Right forelimb (tissue), 1 donor: ENCODE data around the gene SMIM24.

Source experiments
- DNase-seq: peaks from one replicate; pipeline ENCODE4 v3.0.0-alpha.2; 2018

Gene SMIM24

DNA sequence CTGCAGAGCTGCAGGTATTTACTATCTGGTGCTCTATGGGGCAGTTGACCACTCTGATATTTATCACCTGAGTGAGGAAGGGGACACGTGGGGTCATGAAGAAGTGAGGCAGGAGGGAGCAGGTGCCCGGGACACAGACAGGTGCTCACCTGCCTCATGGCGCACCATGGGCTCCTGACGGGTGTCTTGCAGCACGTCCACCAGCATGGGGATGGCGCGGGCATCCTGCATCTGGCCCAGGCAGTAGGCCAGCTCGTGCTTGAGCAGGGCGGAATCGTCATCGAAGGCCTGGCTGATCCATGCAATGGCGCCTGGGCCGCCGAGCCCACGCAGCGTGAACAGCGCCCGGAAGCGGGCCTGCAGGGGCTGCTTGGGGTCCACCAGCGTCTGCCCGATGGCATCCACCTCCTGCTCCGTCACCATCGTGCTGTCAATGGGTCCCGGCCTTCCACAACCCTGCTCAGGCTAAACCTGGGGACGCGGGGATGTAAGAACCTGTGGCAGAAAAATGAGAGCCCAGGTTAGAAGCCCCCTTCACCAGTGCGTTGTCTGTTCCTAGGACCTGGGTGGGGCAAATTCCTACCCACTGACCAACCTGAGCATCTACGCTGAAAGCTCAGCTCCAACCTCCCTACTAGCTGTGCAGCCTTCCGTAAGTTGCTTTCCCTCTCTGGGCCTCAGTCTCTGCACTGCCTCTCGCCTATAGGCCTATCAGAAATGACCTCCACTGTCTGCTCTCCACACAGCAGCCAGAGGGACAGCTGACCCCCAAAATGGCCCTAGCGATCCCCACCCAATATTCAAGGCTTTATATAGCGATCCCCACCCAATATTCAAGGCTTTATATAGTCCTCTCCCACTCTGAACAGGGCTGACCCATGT lies 16.3 kb upstream of the SMIM24 start:
- no peak for DNase-seq

DNA sequence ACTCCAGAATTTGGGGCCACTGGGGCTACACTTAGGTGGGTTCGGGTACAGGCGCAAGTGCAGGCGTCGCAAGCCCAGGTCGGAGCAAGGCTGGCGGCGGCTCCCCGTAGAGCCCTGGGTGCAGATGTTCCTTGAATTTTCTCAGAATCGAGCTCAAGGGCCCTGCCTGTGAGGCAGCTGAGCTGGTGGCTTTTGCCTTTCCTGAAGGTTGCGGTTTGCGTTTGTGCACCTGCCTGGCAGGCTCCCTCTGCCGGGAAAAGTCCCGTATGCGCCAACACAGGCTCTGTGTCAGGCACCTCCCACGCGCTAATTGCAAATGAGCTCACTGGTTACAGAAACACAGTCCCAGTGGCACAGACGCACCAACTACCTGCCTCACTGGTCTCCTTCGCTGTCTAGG lies 14.2 kb upstream of the SMIM24 start:
- DNase-seq: no peak

DNA sequence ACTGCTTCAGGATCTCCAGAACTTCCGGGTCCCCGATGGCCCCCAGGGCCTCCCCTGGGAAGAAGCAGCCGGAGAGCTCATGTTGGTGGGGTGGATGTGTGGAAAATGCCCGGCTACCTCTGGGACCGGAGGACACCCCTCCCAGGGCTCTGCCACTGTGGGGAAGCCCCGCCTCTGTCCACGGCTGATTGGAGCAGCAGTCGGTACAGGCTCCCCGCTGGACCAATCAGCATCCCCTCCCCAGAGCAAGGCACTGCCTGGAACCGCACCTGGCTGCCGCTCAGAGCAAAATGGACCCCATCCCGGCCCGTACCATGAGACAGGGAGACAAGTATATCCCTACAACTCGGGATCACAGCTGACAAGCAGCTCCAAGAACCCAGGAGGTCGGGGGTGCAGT lies 13.7 kb upstream of the SMIM24 start:
- no peak for DNase-seq

DNA sequence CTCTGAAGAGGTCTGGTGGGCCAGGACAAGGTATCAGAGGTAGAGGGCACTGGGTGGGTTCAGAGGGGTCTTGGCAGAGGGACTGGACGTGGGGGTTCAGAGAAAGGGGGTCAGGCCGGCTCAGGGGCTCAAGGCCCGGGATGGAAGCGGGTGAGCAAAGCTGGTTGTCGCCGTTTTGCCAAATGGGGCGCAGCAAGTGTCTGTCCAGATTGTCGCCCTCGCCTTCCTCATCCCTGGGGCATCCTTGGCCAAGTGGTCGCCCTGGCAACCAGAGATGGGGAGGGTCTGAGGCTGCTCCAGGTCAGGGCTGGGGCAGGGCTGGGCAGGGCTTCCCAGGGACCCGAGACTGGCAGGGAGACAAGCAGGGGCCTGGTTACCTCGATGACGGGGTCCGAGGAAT lies 13.3 kb upstream of the SMIM24 start:
- DNase-seq: no peak

DNA sequence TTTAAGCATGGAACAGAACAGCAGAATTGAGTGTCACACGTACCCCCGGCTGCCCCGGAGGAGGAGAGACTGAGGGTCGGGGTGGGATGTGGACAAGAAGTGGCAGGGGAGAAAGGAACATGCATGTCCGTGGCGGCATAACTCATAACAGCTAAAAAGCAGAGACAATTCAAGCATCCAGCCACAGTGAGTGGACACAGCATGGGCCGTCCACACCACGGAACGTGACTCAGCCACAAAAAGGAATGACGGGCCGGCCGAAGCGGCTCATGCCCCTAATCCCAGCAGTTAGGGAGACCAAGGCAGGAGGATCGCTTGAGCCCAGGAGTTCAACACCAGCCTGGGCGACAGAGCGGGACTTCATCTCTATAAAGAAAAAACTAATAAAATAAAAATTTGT lies 12.6 kb upstream of the SMIM24 start:
- DNase-seq: no peak

DNA sequence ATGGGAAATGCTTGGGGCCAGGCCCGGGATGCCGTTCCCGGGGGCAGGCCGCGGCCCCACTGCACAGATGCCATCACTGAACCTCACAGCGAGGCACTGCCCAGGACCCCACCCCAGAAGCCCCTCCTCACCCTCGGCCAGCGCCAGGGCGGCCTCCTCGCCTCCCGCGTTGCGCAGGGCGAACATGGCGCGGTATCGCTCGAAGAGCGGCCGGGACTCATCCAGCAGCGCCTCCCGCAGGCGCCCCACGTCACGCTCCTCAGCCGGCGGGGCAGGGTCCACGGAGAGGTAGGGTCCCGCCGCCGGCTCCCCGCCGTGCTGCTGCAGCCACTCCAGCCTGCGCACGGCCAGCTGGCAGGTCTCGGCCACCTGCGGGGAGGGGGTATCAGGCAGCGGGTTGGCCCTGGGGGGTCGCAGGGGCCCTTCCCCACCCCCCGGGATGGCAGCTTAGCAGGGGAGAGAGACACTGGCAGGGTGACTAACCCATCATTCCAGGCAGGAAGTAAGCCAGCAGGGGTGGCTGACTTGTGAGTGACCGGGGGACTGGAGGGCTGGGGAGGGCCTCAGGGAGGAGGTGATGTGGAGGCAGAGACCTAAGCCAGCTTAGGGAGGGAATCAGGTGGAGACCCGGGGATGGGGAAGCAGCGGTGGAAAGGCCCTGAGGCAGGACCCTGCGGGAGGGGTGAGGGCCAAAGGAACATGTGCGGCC lies 12.0 kb upstream of the SMIM24 start:
- no peak for DNase-seq

DNA sequence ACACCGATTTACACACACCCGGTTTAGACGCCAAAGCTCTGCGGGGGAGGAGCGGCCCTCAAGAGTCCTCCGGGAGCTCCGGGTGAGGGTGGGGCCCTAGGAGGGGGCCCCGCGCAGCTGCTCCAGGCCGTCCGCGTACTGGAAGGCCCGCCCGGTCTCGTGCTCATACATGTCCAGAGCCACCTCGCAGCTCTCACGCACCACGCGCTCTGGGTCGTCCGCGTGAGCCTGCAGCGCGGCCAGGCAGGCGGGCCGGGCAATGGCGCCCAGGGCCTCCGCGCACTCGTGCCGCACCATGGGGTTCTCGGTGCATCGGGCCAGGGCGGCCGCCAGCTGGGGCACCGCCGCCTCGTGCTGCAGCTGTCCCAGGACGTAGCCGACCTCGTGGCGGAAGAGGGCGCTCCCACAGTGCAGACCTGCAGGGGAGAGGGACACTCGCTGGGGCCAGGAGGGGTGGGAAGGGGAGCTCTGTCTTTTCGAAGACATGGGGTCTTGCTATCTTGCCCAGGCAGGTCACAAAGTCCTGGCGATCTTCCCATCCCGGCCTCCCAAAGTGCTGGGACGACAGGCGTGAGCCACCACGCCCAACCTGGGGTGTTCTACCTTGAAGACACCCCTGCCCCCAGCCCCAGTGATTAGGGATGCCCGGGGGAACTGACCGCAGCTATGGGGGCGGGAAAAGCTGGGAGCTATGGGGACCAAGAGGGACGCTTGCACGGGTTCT lies 11.2 kb upstream of the SMIM24 start:
- no peak for DNase-seq

DNA sequence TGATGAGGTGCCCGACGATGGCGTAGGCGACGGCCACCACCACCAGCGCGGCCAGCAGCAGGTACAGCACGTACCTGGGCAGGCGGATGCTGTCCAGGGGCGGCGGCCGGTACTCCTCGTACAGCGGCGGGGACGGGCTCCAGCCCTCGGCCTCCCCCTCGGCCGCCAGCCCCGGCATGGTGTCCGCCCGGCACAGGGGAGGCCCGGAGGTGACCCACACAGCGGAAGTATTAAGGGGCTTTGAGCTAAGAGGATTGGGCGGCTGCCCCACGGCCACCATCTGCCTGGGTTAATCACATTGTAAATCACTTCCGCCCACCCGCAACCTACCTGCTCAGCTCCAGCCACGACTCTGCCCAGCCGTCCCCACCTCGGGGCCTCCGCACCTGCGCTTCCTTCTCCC lies 2.9 kb upstream of the SMIM24 start, which contains the start of gene SMIM44:
TSS of gene SMIM44 (minus strand) at position 216 of the 403 bp plus-strand sequence. CDS start at position 178, 38 bp downstream.
- DNase-seq: no peak

DNA sequence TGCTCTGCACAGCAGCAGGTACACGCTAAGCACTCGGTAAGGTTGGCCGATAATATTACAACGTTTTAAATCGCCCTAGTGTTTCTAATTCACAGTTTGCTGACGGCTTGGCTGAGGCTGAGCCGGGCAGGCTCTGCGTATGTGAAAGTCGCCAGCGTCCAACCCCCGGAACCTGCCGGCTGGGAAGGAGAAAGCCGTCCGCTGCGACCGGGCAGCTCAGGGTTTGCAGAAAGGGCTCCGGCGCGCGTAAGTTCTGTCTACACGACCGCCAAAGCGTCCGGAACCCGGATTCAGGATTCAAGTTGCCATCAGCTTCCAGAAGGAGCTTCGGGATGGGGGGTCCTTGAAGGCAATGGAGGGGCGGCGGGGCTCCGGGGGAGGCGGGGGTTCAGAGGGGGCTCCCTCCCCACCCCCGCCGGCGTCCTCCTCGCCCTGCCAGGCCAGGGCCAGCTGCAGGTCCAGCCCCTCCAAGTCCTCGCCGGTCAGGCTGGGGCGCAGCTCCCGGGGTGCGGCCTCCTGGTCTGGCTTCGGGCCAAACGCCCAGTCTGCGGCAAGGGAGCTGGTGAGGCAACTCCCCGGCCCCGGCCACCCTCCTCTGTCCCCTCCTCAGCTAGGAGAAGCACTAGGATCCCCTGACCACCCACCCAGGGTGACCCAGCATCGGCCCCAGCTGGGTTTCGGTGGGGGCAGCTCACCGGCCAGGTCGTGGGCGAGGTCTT lies 2.3 kb upstream of the SMIM24 start:
- no peak for DNase-seq

DNA sequence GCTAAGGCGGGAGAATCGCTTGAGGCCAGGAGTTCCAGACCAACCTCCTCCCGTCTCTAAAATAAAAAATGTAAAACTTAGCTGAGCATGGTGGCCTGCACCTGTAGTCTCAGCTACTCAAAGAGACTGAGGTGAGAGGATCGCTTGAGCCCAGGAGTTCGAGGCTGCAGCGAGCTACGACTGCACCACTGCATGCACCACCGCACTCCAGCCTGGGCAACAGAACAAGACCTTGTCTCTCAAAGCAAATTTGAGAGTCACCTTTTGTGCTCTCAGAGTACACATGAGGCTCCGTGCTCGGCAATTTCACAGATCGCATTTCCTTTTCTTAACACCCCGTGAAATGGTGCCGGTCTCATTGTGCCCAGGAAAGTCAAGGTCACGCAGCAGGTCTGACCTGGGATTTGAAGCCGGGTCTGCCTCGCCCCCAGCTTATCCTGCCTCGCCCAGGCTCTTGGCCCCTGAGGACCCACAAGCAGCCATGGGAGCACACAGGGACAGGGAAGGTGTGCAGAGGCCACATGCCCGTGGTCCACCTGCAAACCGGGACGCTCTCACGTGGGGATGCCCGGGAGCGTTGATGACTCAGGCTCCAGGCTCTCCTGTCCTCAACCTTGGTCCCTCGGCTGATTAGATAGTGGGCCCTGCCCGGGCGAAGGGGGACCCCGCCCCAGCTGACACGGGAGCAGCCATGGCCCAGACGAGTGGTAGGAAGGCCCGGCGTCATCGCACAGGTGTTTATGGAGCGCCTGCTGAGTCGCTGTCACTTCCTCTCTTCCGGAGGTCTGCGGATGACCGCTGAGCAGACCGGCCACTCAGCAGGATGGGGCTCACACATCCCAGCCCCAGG lies 1.1 kb upstream of the SMIM24 start:
- no peak for DNase-seq

DNA sequence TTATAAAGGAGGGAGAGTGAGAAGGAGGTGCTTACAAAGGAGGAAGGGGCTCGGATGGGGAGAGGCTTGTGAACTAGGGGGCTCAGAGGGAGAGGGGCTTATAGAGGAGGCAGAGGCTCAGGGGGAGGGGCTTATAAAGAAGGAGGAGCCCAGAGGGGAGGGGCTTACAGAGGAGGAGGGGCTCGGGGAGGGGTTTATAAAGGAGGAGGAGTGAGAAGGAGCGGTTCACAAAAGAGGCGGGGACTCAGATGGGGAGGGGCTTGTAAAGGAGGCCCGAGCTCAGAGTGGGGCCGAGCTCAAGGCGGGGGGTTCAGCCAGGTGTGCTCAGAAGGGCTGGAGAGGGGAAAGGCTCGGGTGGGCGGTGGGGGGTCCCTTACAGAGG lies 500 bp downstream of the SMIM24 start:
- no peak for DNase-seq

DNA sequence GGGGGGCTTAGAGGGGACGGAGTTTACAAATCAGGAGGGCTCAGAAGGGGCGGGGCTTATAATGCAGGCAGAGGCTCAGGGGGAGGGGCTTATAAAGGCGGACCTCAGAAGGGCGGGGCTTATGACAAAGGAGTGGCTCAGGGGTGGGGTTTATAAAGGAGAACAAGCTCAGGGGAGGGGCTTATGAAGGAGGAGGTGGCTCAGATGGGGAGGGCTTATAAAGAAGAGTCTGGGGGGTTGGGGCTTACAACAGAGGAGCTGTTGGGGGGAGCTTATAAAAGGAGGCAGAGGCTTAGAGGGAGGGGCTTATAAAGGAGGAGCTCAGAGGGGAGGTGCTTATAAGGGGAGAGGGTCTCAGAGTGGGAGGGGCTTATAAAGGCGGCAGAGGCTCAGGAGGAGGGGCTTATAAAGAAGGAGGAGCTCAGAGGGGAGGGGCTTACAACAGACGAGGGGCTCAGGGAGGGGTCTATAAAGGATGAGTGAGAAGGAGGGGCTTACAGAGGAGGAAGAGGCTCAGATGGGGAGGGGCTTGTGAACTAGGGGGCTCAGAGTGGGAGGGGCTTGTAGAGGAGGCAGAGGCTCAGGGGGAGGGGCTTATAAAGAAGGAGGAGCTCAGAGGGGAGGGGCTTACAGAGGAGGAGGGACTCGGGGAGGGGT lies 1.0 kb downstream of the SMIM24 start:
- no peak for DNase-seq

DNA sequence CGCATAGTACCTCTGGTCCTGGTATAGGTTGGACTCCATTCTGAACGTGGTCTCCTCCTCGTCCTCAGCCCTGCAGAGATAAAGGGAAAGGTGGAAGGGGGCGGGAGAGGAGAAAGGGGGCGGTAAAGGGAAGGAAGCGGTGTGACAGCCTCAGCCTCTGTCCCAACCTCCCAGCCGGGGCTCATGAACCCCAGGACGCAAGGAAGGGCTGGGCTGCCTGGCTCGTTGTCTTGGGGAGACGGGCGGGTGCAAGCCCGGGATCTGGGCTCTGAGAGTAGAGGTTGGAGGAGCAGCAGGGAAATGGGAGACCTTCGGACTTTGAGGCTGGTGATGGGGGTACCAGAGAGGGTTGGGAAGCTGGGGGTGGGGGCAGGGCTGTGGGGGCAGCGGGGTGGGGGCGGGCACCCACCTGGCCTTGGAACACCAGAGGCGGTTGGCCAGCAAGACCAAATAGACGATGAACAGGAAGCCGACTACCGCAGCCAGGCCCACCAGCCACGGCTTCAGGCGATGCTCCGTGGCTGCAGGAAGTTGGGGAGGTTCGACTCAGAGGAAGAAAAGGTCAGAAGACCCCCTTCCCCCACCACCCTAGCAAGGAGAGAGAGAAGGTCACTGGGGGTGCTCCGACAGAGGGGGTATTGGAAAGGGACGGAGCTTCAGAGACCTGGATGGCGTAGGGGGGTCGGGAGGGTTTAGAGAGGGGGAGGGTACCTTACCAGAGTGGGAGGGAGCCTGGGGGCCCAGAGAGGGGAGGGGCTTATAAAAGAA lies 1.7 kb downstream of the SMIM24 start:
- no peak for DNase-seq

DNA sequence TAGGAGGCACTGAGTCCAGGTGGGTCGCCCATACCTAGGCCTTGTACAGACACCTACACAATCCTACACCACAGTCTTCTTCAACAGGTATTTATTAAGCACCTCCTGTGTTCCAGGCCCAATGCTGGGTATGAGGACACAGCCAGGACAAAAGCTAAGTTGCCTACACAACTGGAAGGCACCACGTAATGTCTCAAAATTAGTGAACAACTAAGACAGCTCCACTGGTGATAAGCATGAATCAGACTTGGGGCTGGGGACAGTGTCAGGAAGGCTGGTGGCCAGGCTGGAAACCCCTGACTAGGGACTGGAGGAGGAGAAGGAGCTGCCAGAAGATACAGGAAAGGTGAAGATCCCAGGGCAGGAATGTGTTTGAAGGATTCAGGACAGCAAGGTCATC lies 2.4 kb downstream of the SMIM24 start:
- DNase-seq: no peak

DNA sequence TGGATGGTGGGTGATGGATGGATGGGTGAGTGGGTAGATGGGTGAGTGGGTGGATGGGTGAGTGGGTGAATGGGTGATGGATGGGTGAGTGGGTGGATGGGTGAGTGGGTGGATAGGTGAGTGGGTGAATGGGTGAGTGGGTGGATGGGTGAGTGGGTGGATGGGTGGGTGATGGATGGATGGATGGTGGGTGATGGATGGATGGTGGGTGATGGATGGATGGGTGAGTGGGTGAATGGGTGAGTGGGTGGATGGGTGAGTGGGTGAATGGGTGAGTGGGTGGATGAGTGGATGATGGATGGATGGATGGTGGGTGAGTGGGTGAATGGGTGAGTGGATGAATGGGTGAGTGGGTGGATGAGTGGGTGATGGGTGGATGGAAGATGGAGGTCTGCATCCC lies 2.8 kb downstream of the SMIM24 start:
- no peak for DNase-seq

DNA sequence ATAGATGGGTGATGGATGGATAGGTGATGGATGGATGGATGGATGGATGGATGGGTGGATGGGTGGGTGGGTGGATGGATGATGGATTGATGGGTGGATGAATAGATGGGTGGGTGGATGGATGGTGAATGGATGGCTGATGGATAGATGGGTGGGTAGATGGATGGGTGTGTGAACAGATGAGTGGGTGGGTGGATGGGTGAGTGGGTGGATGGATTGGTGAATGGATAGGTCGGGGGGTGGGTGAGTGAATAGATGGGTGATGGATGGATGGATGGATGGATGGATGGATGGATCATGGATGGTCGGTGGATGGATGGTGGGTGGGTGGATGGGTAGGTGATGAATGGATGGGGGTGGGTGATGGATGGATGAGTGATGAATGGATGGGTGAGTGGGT lies 3.5 kb downstream of the SMIM24 start:
- no peak for DNase-seq

DNA sequence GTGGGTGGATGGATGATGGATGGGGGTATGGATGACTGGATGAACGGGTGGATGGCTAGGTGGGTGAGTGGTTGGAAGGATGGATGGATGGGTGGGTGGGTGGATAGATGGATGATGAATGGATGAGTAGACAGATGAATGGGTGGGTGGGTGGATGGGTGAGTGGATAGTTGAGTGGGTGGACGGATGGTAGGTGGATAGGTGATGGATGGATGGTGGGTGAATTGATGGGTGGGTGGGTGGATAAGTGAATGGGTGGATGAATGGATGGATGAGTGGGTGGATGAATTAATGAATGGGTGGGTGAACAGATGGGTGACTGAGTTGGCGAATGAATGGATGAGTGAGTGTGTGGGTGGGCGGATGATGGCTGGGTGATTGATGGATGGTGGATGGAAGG lies 4.9 kb downstream of the SMIM24 start:
- no peak for DNase-seq

DNA sequence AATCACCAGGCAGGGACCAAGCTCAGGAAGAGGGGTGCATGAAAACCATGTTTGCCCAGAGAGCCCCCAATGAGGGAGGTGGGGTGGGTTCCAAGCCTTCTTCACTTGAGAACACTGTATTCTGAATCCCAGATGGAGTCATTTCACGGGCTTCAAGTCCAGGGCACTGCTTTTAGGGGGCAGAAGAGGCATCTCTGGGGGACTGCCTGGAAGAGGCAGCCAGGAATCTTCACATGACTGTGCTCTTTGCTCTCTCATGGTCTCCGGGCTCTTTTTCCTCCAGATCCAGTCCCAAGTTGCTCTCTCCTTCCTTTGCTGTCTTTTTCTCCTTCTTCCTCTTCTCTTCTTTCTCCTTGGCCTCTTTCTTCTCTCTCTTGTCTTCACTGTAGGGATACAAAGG lies 5.7 kb downstream of the SMIM24 start:
- DNase-seq: no peak

DNA sequence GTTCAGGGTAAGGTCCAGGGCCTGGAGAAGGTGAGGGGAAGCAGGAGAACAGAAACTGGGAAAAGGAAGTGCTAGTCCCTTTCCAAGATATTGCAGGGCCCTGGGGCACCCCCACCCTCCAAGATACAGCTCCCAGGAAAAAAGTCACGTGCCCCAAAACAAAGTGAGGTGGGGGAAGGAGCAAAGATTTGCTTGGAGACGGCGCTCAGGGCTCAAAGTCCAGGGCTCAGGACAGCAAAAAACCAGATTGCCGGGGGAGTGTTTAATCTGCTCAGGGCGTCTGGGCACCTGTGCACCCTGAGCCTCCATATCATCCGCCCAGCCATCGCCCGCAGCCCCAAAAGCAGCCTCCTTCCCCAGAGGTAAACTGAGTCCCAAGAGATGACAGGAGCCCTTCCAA lies 6.3 kb downstream of the SMIM24 start:
- no peak for DNase-seq

DNA sequence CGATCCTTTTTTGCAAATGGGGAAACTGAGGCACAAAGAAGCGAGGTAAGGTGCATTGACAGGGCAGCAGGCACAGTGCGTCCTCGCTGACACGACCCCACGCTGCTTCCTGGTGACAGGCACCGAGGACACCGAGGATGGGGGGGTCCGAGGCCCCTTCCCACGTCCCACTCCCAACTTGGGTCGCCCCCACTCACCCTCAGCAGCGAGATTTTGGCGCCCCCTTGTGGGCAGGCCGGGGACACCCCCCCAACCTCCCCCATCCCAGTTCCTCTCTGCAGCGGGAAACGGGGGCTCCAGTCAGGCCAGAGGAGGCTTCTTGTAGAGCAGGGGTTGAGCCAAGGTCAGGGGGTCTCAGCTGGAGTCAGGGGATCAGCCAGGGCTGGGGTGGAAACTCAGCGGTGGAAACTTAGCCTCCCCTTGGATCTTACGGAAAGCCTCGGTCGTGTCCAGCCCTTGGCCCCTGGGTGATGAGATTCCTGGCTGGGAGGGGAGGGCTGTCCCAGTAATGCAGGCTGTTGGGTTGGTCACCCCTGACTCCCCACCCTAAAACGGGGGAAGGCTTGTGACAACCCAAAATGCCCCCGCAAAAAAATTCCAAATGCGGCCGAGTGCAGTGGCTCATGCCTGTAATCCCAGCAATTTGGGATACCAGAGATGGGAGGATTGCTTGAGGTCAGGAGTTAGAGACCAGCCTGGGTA lies 8.2 kb downstream of the SMIM24 start:
- peak; percentile 81 for DNase-seq
